GM18873 (cell line): ENCODE results near the gene IKZF4.
"Not testable (repeated sequence)": the region's sequence is repeated elsewhere in the genome, so short reads cannot be mapped to it uniquely, and the experiment has no call there.

ENCODE experiments used
- ATAC-seq: cut with Tn5 transposase; IDR thresholded peaks from one replicate; pipeline ENCODE4 v1.9.1; 2021; ENCODE audit warnings: mild to moderate bottlenecking, moderate library complexity, moderate number of reproducible peaks; ENCODE audit not compliant: unreplicated experiment, low FRiP score

Gene IKZF4

DNA sequence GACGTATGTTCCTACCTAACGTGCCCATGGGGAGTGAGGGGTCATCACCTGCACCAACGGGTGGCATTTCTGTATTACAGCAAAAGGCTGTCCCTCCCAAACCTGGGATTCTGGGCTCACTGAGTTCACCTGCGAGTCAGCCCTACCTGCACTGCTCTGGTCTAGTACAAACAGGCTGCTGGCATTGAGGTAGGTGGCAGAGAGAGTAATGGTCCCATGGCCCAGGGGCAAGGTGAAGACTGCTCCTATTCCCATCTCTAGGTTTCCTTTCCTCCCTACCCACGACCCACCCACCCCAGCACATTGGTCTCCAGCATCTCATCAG is 23.3 kb upstream of the IKZF4 start:
- no peak for ATAC-seq

GRCh38 chr12:55999522-55999921 is 21.3 kb upstream of the IKZF4 start:
- ATAC-seq, result not testable (repeated sequence)

GRCh38 chr12:55999999-56000540 is 20.8 kb upstream of the IKZF4 start:
- not testable (repeated sequence) for ATAC-seq

DNA sequence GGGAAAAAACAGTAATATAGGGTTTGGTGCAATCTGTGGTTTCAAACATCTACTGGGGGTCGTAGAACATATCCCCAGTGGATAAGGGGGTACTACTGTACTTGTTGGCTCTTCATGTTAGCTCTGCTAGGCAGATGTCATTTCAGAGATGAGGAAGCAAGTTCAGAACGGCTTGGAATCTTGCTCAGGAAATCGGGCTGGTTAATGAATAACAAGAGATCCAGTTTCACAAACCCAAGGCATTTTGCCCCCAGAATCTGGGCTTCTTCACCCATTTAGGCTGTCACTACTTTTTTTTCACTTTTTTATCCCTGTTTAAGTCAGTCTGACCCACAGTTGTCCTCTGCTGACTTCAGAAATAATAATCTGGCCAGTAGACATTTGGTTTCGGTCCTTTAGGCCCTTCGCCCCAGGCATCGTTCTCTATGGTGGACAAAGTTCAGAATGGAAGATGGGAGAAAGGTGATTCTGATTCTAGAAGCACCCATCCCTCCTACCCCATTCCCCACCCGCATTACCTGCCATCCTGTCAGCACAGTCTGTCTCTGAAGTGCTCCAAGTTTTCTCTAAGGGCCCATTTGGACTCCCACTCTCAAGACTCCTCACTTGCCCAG is 19.2 kb upstream of the IKZF4 start:
- ATAC-seq, result no peak

- not testable (repeated sequence) for ATAC-seq
Measured at GRCh38 chr12:56003376-56003775, 17.5 kb upstream of the IKZF4 start.

- ATAC-seq, result no peak
Measured at GRCh38 chr12:56004211-56004610, 16.6 kb upstream of the IKZF4 start.

DNA sequence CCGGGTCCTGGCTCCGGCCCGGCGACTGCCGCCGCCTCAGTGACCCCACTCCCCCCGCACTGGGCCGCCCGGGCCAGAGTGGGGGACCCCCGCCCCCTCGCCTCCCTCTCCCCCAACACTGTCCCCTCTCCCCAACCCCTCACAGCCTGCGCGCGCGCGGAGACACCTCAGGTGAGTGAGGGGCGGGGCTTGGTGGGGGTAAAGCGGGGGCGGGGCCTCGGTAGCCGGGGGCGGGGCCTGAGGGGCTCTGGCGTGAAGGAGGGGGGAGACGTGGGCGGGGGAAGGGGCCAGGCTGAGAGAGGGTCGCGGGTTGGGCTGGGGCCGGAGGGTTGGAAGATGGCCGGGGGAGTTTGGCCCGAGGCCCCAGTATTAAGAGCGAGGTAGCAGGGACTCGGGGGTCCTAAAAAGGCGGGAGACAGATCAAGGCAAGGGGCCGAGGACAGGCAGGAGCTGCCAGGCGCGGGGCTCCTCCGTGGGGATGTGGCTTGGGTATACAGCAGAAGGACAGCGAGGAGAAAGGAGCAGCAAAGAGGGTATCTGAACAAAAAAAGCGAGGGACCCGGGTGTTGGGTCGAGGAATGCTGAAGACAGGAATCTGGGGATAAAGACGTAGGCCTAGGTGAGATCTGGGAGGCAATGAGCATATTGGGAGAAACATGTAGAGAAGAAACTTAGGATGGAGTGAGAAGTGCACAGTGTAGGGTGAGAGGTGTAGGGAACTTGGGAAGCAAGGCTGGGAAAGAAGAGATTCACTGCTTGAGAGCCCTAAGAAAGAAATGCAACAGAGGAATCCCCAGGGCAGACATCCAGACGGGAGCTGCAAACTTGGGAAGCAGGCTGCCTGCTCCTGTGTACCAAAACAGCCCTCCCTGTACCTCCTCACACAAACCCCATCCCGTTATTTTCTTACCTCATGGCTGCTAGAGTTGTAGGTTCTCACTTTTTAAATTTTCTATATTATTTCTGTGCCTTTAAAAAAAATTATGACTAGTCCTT is 13.0 kb upstream of the IKZF4 start:
- no peak for ATAC-seq

DNA sequence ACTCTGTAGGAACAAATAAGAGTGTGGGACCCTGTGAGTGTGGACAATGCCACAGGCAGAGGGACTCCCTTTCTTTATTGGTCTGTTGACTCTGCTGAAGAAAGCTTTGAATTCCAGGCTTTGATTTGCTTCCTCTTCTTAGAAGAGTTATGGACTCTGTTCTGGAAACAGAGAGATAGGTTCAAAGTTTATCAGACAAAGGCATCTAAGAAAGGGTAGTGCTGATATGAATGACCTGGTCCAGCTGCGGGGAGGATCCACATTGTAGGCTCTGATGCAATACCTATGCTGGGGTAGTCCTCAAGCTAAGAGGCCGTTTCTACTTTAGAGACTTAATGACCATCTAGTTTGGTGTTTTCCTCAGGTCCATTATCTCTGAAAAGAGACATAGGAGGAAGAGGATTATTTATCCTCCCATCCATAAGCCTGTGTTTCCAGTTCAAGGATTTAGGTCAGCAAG is 10.7 kb upstream of the IKZF4 start:
- ATAC-seq, result no peak

DNA sequence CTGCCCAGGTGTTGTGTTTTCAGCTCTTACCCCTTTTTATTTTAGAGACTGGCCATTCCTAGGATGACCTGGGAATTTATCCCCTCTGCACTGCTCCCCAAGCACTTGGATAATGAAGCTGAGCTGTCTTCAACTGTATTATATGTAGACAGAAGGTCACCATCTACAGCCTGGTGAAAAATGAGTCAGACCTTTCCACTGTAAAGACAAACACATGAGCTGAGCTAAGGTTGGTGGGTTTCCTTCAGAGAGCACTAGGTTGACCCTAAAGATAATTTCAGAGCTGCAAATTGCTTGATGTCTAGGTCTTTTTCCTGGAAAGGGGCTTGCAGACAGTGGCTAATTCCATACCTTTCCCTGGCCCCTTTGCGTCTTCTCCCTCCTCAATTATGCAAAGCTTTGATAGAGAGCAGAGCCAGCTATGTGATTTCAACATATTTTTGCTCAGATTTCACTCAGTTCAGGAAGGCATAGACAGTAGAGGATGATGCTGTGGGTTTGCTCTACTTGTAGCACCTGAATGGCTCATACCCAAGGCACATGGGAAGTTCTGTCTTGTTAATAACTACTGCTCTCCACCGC is 9.2 kb upstream of the IKZF4 start:
- ATAC-seq, result no peak

GRCh38 chr12:56013482-56013881 is 7.4 kb upstream of the IKZF4 start:
- no peak for ATAC-seq

- ATAC-seq, result no peak
Measured at GRCh38 chr12:56014205-56014604, 6.6 kb upstream of the IKZF4 start.

DNA sequence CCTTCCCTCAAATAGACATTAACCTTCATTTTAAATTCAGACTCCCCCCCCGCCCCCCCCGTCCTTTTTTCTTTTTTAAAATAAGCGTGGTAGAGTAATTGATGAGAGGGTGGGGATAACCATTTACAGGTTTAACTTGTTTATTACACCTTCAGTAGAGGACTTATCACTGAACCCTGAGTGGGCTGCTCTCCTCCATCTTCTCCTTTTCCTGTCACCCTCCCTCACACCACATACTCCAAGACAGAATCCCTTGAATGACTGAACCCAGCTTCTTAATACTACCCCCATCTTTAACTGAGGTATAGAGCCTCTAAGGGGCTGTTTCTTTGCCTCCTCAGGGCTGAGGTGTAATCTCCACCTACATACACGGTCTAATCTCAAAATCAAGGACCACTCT is 3.7 kb upstream of the IKZF4 start:
- ATAC-seq, result no peak

- no peak for ATAC-seq
Measured at GRCh38 chr12:56018356-56018755, 2.5 kb upstream of the IKZF4 start.

DNA sequence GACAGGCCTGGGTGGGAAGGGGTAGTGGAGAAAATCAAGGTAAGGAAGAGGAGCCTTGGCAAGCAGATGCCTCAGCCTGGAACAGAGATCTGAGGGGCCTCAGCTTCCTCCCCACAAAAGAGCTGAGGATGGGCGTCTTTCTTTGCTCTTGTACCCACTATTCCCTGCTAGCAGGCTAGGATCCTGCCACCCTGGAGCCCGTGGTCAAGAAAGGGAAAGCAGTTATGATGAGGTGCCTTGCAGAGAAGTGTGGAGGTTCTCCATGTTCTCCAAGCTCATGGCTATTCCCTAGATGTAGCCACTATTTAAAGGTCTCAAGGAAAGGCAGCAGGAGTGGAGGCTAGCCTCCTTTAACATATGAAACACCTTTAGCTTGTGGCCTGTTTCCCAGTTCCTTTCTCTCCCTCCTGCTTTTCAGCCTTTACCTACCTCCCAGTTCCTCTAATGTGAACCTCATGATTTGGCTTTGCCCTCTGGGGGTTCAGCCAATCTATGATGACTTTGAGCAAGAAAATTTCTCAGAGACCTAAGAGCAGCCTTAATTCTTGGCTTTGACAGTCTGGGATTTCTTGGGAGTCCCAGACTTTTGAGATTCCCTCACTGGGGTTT is 1.1 kb downstream of the IKZF4 start:
- ATAC-seq, result no peak

GRCh38 chr12:56028511-56029165 is 7.8 kb downstream of the IKZF4 start:
- no peak for ATAC-seq

- ATAC-seq, result no peak
Measured at GRCh38 chr12:56029166-56029519, 8.3 kb downstream of the IKZF4 start.

DNA sequence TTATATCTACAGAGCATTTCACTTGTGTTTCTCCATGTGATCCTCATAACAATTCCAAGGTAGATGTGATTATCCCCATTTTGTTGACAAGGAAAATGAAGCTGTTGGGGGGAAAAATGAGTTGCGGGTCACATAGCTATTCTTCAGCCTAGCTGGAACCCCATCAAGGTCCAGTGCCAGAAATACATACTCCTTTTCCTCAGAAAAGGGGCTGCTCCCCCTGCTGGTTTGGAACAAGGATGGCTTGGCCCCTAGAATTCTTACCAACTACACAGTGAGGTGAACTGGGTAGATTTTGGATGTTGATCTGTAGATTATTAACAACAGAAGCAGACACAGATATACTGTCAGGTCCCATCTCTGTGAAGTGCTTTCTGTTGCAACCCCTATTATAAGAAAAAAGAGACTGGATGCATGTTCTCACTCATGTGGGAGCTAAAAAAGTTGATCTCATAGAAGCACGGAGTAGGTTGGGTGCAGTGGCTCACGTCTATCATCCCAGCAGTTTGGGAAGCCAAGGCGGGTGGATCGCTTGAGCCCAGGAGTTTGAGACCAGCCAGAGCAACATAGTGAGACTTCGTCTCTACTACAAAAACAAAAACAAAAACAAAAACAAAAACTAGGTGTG is 8.9 kb downstream of the IKZF4 start:
- no peak for ATAC-seq

GRCh38 chr12:56031987-56032386 is 11.1 kb downstream of the IKZF4 start:
- ATAC-seq, result no peak

DNA sequence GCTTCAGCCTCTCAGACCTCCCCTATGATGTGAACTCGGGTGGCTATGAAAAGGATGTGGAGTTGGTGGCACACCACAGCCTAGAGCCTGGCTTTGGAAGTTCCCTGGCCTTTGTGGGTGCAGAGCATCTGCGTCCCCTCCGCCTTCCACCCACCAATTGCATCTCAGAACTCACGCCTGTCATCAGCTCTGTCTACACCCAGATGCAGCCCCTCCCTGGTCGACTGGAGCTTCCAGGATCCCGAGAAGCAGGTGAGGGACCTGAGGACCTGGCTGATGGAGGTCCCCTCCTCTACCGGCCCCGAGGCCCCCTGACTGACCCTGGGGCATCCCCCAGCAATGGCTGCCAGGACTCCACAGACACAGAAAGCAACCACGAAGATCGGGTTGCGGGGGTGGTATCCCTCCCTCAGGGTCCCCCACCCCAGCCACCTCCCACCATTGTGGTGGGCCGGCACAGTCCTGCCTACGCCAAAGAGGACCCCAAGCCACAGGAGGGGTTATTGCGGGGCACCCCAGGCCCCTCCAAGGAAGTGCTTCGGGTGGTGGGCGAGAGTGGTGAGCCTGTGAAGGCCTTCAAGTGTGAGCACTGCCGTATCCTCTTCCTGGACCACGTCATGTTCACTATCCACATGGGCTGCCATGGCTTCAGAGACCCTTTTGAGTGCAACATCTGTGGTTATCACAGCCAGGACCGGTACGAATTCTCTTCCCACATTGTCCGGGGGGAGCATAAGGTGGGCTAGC is 13.9 kb downstream of the IKZF4 start:
- ATAC-seq, result no peak
